A673 (cell line): ENCODE measurements around the gene KCNIP1.

ENCODE experiments used
- EZH2 ChIP-seq: fragments of 200-600 bp; sonication (generic); IDR thresholded peaks from 2 replicates; pipeline ENCODE4 v1.6.1; 2017; ENCODE audit warnings: borderline replicate concordance, low read depth, mild to moderate bottlenecking, mixed read lengths, antibody characterized with exemption, low read length; ENCODE audit not compliant: poor library complexity, severe bottlenecking
- TF ChIP-seq, protein P1 (sequence below): fragments of 300-800, 200-600 bp; sonication (generic); conservative IDR thresholded peaks from 2 replicates; pipeline ENCODE4 v1.5.1; 2017; ENCODE audit warnings: low read depth, mild to moderate bottlenecking, antibody characterized with exemption, low read length, moderate library complexity, mixed read lengths

DNA sequence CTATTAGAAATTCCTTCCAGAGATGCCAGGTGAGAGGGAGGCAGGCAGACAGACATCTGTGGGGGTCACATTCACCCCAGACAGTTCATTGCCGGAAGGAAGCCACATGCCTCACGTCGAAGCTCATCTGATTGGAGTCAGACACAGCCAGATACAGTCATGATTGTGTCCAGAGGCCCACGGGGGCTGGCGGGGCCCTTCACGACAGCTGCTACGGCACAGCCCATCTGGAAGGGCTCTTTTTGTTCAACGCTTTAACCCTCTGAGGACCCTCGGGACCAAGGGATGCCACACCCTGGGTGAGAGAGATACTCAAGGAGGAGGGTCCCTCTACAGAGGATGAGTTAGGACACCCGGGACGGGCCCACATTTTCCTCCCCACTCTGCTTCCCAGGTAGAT is 247.8 kb downstream of the KCNIP1 start:
- TF ChIP-seq, protein P1, sequence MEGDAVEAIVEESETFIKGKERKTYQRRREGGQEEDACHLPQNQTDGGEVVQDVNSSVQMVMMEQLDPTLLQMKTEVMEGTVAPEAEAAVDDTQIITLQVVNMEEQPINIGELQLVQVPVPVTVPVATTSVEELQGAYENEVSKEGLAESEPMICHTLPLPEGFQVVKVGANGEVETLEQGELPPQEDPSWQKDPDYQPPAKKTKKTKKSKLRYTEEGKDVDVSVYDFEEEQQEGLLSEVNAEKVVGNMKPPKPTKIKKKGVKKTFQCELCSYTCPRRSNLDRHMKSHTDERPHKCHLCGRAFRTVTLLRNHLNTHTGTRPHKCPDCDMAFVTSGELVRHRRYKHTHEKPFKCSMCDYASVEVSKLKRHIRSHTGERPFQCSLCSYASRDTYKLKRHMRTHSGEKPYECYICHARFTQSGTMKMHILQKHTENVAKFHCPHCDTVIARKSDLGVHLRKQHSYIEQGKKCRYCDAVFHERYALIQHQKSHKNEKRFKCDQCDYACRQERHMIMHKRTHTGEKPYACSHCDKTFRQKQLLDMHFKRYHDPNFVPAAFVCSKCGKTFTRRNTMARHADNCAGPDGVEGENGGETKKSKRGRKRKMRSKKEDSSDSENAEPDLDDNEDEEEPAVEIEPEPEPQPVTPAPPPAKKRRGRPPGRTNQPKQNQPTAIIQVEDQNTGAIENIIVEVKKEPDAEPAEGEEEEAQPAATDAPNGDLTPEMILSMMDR, result no peak
- no peak for TF ChIP-seq EZH2
